HepG2 (cell line): ENCODE measurements around the gene MAP3K20.

Experiments
- ARNTL ChIP-seq: sonication (generic); formaldehyde crosslinking; IDR thresholded peaks from 2 replicates; pipeline ENCODE4 v1.4.0; 2020; ENCODE audit warnings: mild to moderate bottlenecking, missing genetic modification reagents
- CTCF ChIP-seq: sonication (generic); formaldehyde crosslinking; IDR thresholded peaks from 2 replicates; pipeline ENCODE4 v1.5.0; 2020; ENCODE audit warnings: mild to moderate bottlenecking, missing genetic modification reagents, moderate library complexity
- DBP ChIP-seq: sonication (generic); formaldehyde crosslinking; IDR thresholded peaks from 2 replicates; pipeline ENCODE4 v1.4.0; 2020; ENCODE audit warnings: missing genetic modification reagents; ENCODE audit errors: not compliant biosample characterization
- FOXP1 ChIP-seq, 2 experiments: fragments of 450-650 bp in 1 of 2; IDR thresholded peaks; 2 replicates each; pipeline ENCODE4 v1.6.1; 2017 to 2018; ENCODE audit warnings: antibody characterized with exemption in 1 of 2
- HDAC6 ChIP-seq: fragments of 200-600 bp; sonication (generic); IDR thresholded peaks from 2 replicates; pipeline ENCODE4 v1.7.0; 2017; ENCODE audit warnings: mild to moderate bottlenecking, antibody characterized with exemption, low read length, low read depth
- IRF1 ChIP-seq: sonication (generic); formaldehyde crosslinking; IDR thresholded peaks from 2 replicates; pipeline ENCODE4 v1.4.0; 2020; ENCODE audit warnings: low read depth, mild to moderate bottlenecking, missing genetic modification reagents
- KAT7 ChIP-seq: IDR thresholded peaks from 2 replicates; pipeline ENCODE4 v1.6.1; 2018; ENCODE audit warnings: borderline replicate concordance, missing compliant biosample characterization
- MTF1 ChIP-seq: sonication (generic); formaldehyde crosslinking; IDR thresholded peaks from 2 replicates; pipeline ENCODE4 v1.5.0; 2020; ENCODE audit warnings: missing genetic modification reagents
- PBX3 ChIP-seq: sonication (generic); formaldehyde crosslinking; IDR thresholded peaks from 2 replicates; pipeline ENCODE4 v1.8.1; 2023; ENCODE audit warnings: missing genetic modification reagents, inconsistent platforms, borderline replicate concordance
- ZBTB34 ChIP-seq: sonication (generic); formaldehyde crosslinking; IDR thresholded peaks from 2 replicates; pipeline ENCODE4 v1.8.0; 2022; ENCODE audit warnings: mild to moderate bottlenecking, missing genetic modification reagents
- ZBTB4 ChIP-seq: sonication (generic); formaldehyde crosslinking; IDR thresholded peaks from 2 replicates; pipeline ENCODE4 v1.4.0; 2020; ENCODE audit warnings: missing genetic modification reagents, mild to moderate bottlenecking, borderline replicate concordance
- ZNF543 ChIP-seq: sonication (generic); formaldehyde crosslinking; IDR thresholded peaks from 2 replicates; pipeline ENCODE4 v1.4.0; 2020; ENCODE audit warnings: mild to moderate bottlenecking, missing genetic modification reagents
- ZNF639 ChIP-seq: conservative IDR thresholded peaks from 2 replicates; pipeline ENCODE4 v1.6.1; 2018; ENCODE audit warnings: missing genetic modification reagents
- ZUFSP ChIP-seq: sonication (generic); formaldehyde crosslinking; IDR thresholded peaks from 2 replicates; pipeline ENCODE4 v1.9.0; 2021; ENCODE audit warnings: missing genetic modification reagents, mild to moderate bottlenecking, borderline replicate concordance

GRCh38 chr2:173298536-173299097, 223.0 kb downstream of the MAP3K20 start:
- TF ChIP-seq MTF1, result no peak
- no peak for TF ChIP-seq HDAC6
- TF ChIP-seq KAT7 (CRISPR knock-in tag), result no peak
- TF ChIP-seq CTCF (CRISPR knock-in tag), result no peak
- no peak for TF ChIP-seq FOXP1 (IDR thresholded peaks at IDR 0.05)
- TF ChIP-seq FOXP1 (CRISPR knock-in tag; IDR thresholded peaks at IDR 0.05), result no peak
- TF ChIP-seq ZBTB34, result no peak
- TF ChIP-seq ZNF639 (CRISPR knock-in tag), result no peak
- TF ChIP-seq ZBTB4, result no peak
- TF ChIP-seq PBX3 (CRISPR knock-in tag), result no peak
- no peak for TF ChIP-seq DBP (CRISPR knock-in tag)
- no peak for TF ChIP-seq ZNF543
- TF ChIP-seq IRF1 (CRISPR knock-in tag), result no peak
- no peak for TF ChIP-seq ZUFSP
- no peak for TF ChIP-seq ARNTL
